H1 (cell line): ENCODE results near the gene TSPAN9. TPM values are rescaled to one million over a fixed set of nuclear protein-coding genes. Genes with fewer than 3 reads are reported as not detected.

Experiments
- CTCF ChIA-PET: fragments of 300-600 bp; sonication (Branson Sonifier 250); formaldehyde crosslinking; loops from one replicate; lab custom pipeline; 2021; ENCODE audit not compliant: partially characterized antibody; lab: Charles Lee
- POLR2A ChIA-PET: fragments of 300-600 bp; sonication (Branson Sonifier 250); formaldehyde crosslinking; loops from one replicate; lab custom pipeline; 2021; ENCODE audit warnings: inconsistent platforms; ENCODE audit not compliant: partially characterized antibody; lab: Charles Lee
- DNase-seq, 2 experiments: peaks; one replicate each; pipeline versions ENCODE4 v3.0.0 to v3.0.0-alpha.2; 2010 to 2022; ENCODE audit warnings: low spot score in 2 of 2, low read depth in 1 of 2, mixed read lengths in 1 of 2
- FAIRE-seq: peaks from 2 replicates; lab custom pipeline; 2011; peaks lifted over from hg19 to GRCh38; lab: Jason Lieb, UNC
- H2AFZ ChIP-seq: 2 replicates; pipeline ENCODE4 v1.8.1; 2012; ENCODE audit warnings: low read length, inconsistent platforms
- H2AK5ac ChIP-seq: 2 replicates; pipeline ENCODE4 v1.6.1; 2013; ENCODE audit warnings: low read depth, low read length
- H2BK120ac ChIP-seq: replicated peaks from 2 replicates; pipeline ENCODE3; 2013; ENCODE audit warnings: low read depth, low read length, inconsistent platforms
- H2BK12ac ChIP-seq: 2 replicates; pipeline ENCODE4 v1.6.1; 2013; ENCODE audit warnings: low read depth, low read length
- H2BK15ac ChIP-seq: 2 replicates; pipeline ENCODE4 v1.6.1; 2013; ENCODE audit warnings: low read length
- H2BK20ac ChIP-seq: 2 replicates; pipeline ENCODE4 v1.6.1; 2013; ENCODE audit warnings: low read length
- H2BK5ac ChIP-seq: 2 replicates; pipeline ENCODE4 v1.6.1; 2013; ENCODE audit warnings: low read depth, low read length
- H3K14ac ChIP-seq: 2 replicates; pipeline ENCODE4 v1.6.1; 2013; ENCODE audit warnings: inconsistent platforms; ENCODE audit not compliant: insufficient read length
- H3K18ac ChIP-seq: 2 replicates; pipeline ENCODE4 v1.6.1; 2013; ENCODE audit warnings: low read length; ENCODE audit errors: extremely low read depth
- H3K23ac ChIP-seq: 2 replicates; pipeline ENCODE4 v1.6.1; 2013; ENCODE audit warnings: inconsistent platforms; ENCODE audit not compliant: insufficient read length
- H3K23me2 ChIP-seq: 2 replicates; pipeline ENCODE4 v1.6.1; 2013; ENCODE audit warnings: low read depth, low read length
- H3K27ac ChIP-seq: 2 replicates; pipeline ENCODE4 v1.6.1; 2011; ENCODE audit warnings: low read depth, low read length, inconsistent platforms
- H3K27me3 ChIP-seq, 4 experiments: replicated peaks in 1 of 4; 1 replicate in 1 of 4; 2 replicates in 3 of 4; pipeline versions ENCODE4 v1.6.1 to v1.8.1; 2011 to 2013; ENCODE audit warnings: low read length in 3 of 4, mild to moderate bottlenecking in 3 of 4, inconsistent platforms in 2 of 4, mixed read lengths in 2 of 4, moderate library complexity in 1 of 4; ENCODE audit not compliant: control insufficient read depth in 3 of 4, insufficient read depth in 3 of 4; ENCODE audit errors: extremely low read depth in 1 of 4
- H3K36me3 ChIP-seq, 4 experiments: 2 replicates each; pipeline versions ENCODE4 v1.6.1 to v1.8.1; 2011 to 2013; ENCODE audit warnings: mild to moderate bottlenecking in 4 of 4, low read length in 3 of 4, moderate library complexity in 2 of 4, control low read depth in 1 of 4, inconsistent platforms in 1 of 4; ENCODE audit not compliant: insufficient read depth in 4 of 4, control insufficient read depth in 2 of 4
- H3K4ac ChIP-seq: replicated peaks from 2 replicates; pipeline ENCODE3; 2013; ENCODE audit warnings: low read length, low read depth, mixed read lengths, inconsistent platforms; ENCODE audit not compliant: insufficient read length
- H3K4me1 ChIP-seq, 4 experiments: replicated peaks in 1 of 4; 1 replicate in 1 of 4; 2 replicates in 3 of 4; pipeline versions ENCODE4 v1.6.1 to v1.8.1; 2011 to 2013; ENCODE audit warnings: low read length in 3 of 4, inconsistent platforms in 2 of 4, mixed read lengths in 1 of 4; ENCODE audit not compliant: insufficient read depth in 4 of 4, control insufficient read depth in 3 of 4
- H3K4me2 ChIP-seq, 2 experiments: 2 replicates each; pipeline versions ENCODE4 v1.6.1 to v1.8.1; 2011 to 2013; ENCODE audit warnings: low read depth in 2 of 2, low read length in 2 of 2, control low read depth in 1 of 2, inconsistent platforms in 1 of 2, mild to moderate bottlenecking in 1 of 2; ENCODE audit not compliant: insufficient read depth in 1 of 2
- H3K4me3 ChIP-seq, 4 experiments: fragments of 200-600, 300-600 bp in 1 of 4; sonication (generic), shearing (Covaris generic), sonication (Bioruptor Twin) in 1 of 4; 2 replicates each; pipeline versions ENCODE4 v1.5.1 to v1.8.1; 2011 to 2016; ENCODE audit warnings: low read length in 4 of 4, low read depth in 3 of 4, control low read depth in 2 of 4, inconsistent platforms in 2 of 4, mild to moderate bottlenecking in 2 of 4, mixed read lengths in 1 of 4, moderate library complexity in 1 of 4; ENCODE audit not compliant: insufficient read depth in 2 of 4; ENCODE audit errors: extremely low read depth in 1 of 4
- H3K56ac ChIP-seq: replicated peaks from 2 replicates; pipeline ENCODE3; 2013; ENCODE audit warnings: low read depth, mild to moderate bottlenecking, mixed read lengths, low read length, inconsistent platforms; ENCODE audit not compliant: insufficient read length
- H3K79me1 ChIP-seq: 2 replicates; pipeline ENCODE4 v1.6.1; 2013; ENCODE audit warnings: low read depth, low read length, control low read depth
- H3K79me2 ChIP-seq, 2 experiments: 2 replicates each; pipeline versions ENCODE4 v1.6.1 to v1.8.1; 2012 to 2013; ENCODE audit warnings: low read length in 2 of 2, mild to moderate bottlenecking in 2 of 2, inconsistent platforms in 1 of 2; ENCODE audit not compliant: insufficient read depth in 2 of 2, control insufficient read depth in 1 of 2
- H3K9ac ChIP-seq, 4 experiments: replicated peaks in 1 of 4; 1 replicate in 1 of 4; 2 replicates in 3 of 4; pipeline versions ENCODE4 v1.6.1 to v1.8.1; 2011 to 2013; ENCODE audit warnings: low read depth in 3 of 4, low read length in 3 of 4, control low read depth in 2 of 4, mild to moderate bottlenecking in 2 of 4, moderate library complexity in 2 of 4, inconsistent platforms in 1 of 4; ENCODE audit errors: extremely low read depth in 1 of 4
- H3K9me3 ChIP-seq, 2 experiments: 2 replicates each; pipeline versions ENCODE4 v1.6.1 to v1.8.1; 2012 to 2013; ENCODE audit warnings: mild to moderate bottlenecking in 2 of 2, moderate library complexity in 2 of 2, control low read depth in 1 of 2, inconsistent platforms in 1 of 2, low read depth in 1 of 2, low read length in 1 of 2, mixed read lengths in 1 of 2; ENCODE audit not compliant: insufficient read depth in 2 of 2
- H4K20me1 ChIP-seq, 2 experiments: replicated peaks in 1 of 2; 2 replicates each; pipeline versions ENCODE3 to v1.8.1; 2011 to 2013; ENCODE audit warnings: inconsistent platforms in 2 of 2, low read length in 2 of 2, mild to moderate bottlenecking in 1 of 2; ENCODE audit not compliant: insufficient read depth in 2 of 2, control insufficient read depth in 1 of 2
- H4K5ac ChIP-seq: 2 replicates; pipeline ENCODE4 v1.6.1; 2013; ENCODE audit warnings: low read length, low read depth, mixed read lengths, inconsistent platforms; ENCODE audit not compliant: insufficient read length
- H4K8ac ChIP-seq: 2 replicates; pipeline ENCODE4 v1.8.0; 2013; ENCODE audit warnings: mild to moderate bottlenecking, moderate library complexity, low read length, inconsistent platforms; ENCODE audit not compliant: insufficient read depth; ENCODE audit errors: extremely low read depth
- H4K91ac ChIP-seq: replicated peaks from 2 replicates; pipeline ENCODE3; 2013; ENCODE audit warnings: low read length, mixed read lengths, inconsistent platforms; ENCODE audit not compliant: insufficient read length
- BCL11A ChIP-seq, 2 experiments: IDR thresholded peaks; one replicate each; pipeline ENCODE4 v1.6.1; 2011; ENCODE audit warnings: low read depth in 2 of 2, low read length in 2 of 2, mild to moderate bottlenecking in 2 of 2
- RAD21 ChIP-seq, 2 experiments: IDR thresholded peaks in 1 of 2; conservative IDR thresholded peaks in 1 of 2; 2 replicates each; pipeline ENCODE4 v1.6.1; 2011; ENCODE audit warnings: low read depth in 2 of 2, low read length in 2 of 2, improper control_type of control experiment in 1 of 2, inconsistent platforms in 1 of 2, mild to moderate bottlenecking in 1 of 2, moderate library complexity in 1 of 2
- SP1 ChIP-seq: IDR thresholded peaks from 2 replicates; pipeline ENCODE4 v1.6.1; 2011; ENCODE audit warnings: low read depth, low read length
- SUZ12 ChIP-seq: fragments of 200-600 bp; sonication (generic); IDR thresholded peaks from 2 replicates; pipeline ENCODE4 v1.6.1; 2012; ENCODE audit warnings: mild to moderate bottlenecking, inconsistent platforms, low read length, moderate library complexity, mixed read lengths
- TAF1 ChIP-seq: IDR thresholded peaks from 2 replicates; pipeline ENCODE4 v1.6.1; 2011; ENCODE audit warnings: mild to moderate bottlenecking, low read depth, low read length
- YY1 ChIP-seq: IDR thresholded peaks from 2 replicates; pipeline ENCODE4 v1.6.1; 2011; ENCODE audit warnings: low read depth, mild to moderate bottlenecking, low read length
- WGBS, 2 experiments: shearing (Covaris generic) in 1 of 2; methylation state at CpG; one replicate each; pipeline versions ENCODE4 v1.1.6 to v1.1.7; 2013 to 2015; ENCODE audit warnings: low lambda C conversion rate in 2 of 2, mixed read lengths in 2 of 2, inconsistent platforms in 1 of 2, low coverage in 1 of 2, missing lambda C conversion rate in 1 of 2; ENCODE audit not compliant: insufficient replicate concordance in 2 of 2, insufficient coverage in 1 of 2, insufficient read length in 1 of 2; ENCODE audit errors: extremely low coverage in 1 of 2, missing lambda C conversion rate in 1 of 2; 5-methylcytosine and 5-hydroxymethylcytosine counted together
- polyA plus RNA-seq, 7 experiments: library from polyadenylated mRNA; depleted of rRNA in 3 of 7; stranded (reverse) in 5 of 7; unstranded in 2 of 7; fragments of >200 nt in 5 of 7; fragments of 200-250 nt in 2 of 7; gene quantifications; 1 replicate in 5 of 7; 2 replicates in 1 of 7; 4 replicates in 1 of 7; pipeline versions ENCODE4 v1.2.1 to v1.2.3, GENCODE V29; 2011 to 2013; ENCODE audit warnings: missing spikeins in 2 of 7, mixed read lengths in 2 of 7
- total RNA-seq: library from RNA; stranded (reverse); fragmentation: NEBNext Ultra II Directional; extraction: Animal tissue kit (Norgen Biotek cat#: 25700); gene quantifications from 2 replicates; pipeline ENCODE4 v1.2.1, GENCODE V29; 2021

TSPAN9 gene
- total and polyA plus RNA-seq, 2 of the 8 experiments (the other 6 are each of a cell fraction or from before 2014, with no cell fraction given), result 11.5 to 29.1 TPM

DNA sequence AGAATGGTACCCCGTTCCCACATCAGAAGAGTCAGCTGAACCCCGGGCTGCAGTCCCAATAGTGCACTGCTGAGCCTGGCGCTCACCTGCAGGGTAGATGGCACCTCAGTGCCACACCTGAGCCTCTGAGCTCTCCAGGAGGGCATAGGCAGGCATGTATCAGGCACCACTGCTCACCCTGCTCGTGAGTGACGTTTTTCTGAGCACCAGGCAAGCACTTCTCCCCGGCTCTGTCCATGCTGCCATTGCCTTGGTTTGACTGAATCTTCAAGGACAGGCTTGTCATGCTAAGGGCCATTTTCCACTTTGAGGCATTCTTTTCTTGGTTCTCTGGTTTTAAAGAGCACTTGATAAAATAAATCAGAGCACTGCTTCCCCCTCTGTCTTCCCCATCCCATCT lies 252.2 kb downstream of the TSPAN9 start:
- Histone ChIP-seq H2AFZ (no peak overlapping the region), H2BK120ac (no peak overlapping the region), H3K79me2 (no peaks in the 10 kb centered on the region), H4K91ac (no peak overlapping the region), H3K4me1 (peaks cover 3 to 10% (median 4%) of the 10 kb centered on the region in 4 experiments; a peak in 5 of 7 replicates), H4K8ac (no peak overlapping the region), H3K14ac (no peak overlapping the region), H3K23ac (no peak overlapping the region), H3K79me1 (no peaks in the 10 kb centered on the region), H4K5ac (no peak overlapping the region), H3K4me3 (no peak overlapping the region), H2BK5ac (no peak overlapping the region), H3K27me3 (no peaks in the 10 kb centered on the region), H2BK12ac (no peak overlapping the region), H3K4ac (no peak overlapping the region), H2AK5ac (no peak overlapping the region), H2BK15ac (no peak overlapping the region), H2BK20ac (no peak overlapping the region), H3K9me3 (no peaks in the 10 kb centered on the region), H3K9ac (no peak overlapping the region), H3K23me2 (no peaks in the 10 kb centered on the region), H4K20me1 (no peaks in the 10 kb centered on the region), H3K18ac (no peak overlapping the region; the same call in 1 of the 2 replicates), H3K36me3 (no peaks in the 10 kb centered on the region), H3K27ac (no peak overlapping the region), H3K4me2 (no peak overlapping the region), H3K56ac (no peak overlapping the region)
- TF ChIP-seq TAF1, result no peak
- no peak for TF ChIP-seq SUZ12
- TF ChIP-seq YY1, result no peak
- no peak for TF ChIP-seq SP1
- no peak for TF ChIP-seq BCL11A (IDR thresholded peaks at IDR 0.05; ENCODE audit: low read depth in 2 of 2, low read length in 2 of 2)
- no peak for TF ChIP-seq RAD21 (IDR thresholded peaks at IDR 0.05 in 1 of 2, conservative IDR thresholded peaks at IDR 0.05 in 1 of 2; ENCODE audit: low read depth in 2 of 2, low read length in 2 of 2)
- CTCF ChIA-PET, result interaction anchor here (0.8 to 16.4 kb wide), 6 partner anchors 14 to 286 kb away, joined by 3 to 216 read pairs (median 6); no protein-coding TSS in a partner anchor
- WGBS, 2 experiments, result 77% methylated on average over 6 of the region's 6 CpGs; no CpG with 5 or more reads in 1 of the 2 experiments
- POLR2A ChIA-PET, result no interaction called here
- FAIRE-seq, result no peak
- no peak for DNase-seq
